Thyroid gland (tissue), 4 donors: ENCODE measurements around the gene KPNA1. TPM values are rescaled to one million over a fixed set of nuclear protein-coding genes. Genes with fewer than 3 reads are reported as not detected.
A peak's percentile ranks its signal among the peaks of the same experiment; 100 is the strongest.
"Not testable (repeated sequence)": the region's sequence is repeated elsewhere in the genome, so short reads cannot be mapped to it uniquely, and the experiment has no call there.

ENCODE experiments used
- DNase-seq, 2 donors: peaks; one replicate each; pipeline ENCODE4 v3.0.0-alpha.2; 2019
- H3K27ac ChIP-seq, 3 donors: fragments of 200-600 bp; sonication (generic); 1 replicate in 2 of 3; 2 replicates in 1 of 3; pipeline ENCODE4 v1.5.1; 2016 to 2019; ENCODE audit warnings: mild to moderate bottlenecking in 1 of 3, moderate library complexity in 1 of 3
- H3K27me3 ChIP-seq: fragments of 200-600 bp; sonication (generic); one replicate; pipeline ENCODE4 v1.5.1; 2019
- H3K36me3 ChIP-seq, 2 donors: fragments of 200-600 bp; sonication (generic); one replicate each; pipeline ENCODE4 v1.5.1; 2016 to 2019
- H3K4me1 ChIP-seq, 2 donors: fragments of 200-600 bp; sonication (generic); one replicate each; pipeline ENCODE4 v1.5.1; 2017 to 2019
- H3K4me3 ChIP-seq, 3 donors: fragments of 200-600 bp; sonication (generic); replicated peaks in 1 of 3; 1 replicate in 2 of 3; 2 replicates in 1 of 3; pipeline ENCODE4 v1.5.1; 2016; ENCODE audit warnings: mild to moderate bottlenecking in 1 of 3
- H3K9me3 ChIP-seq: fragments of 200-600 bp; sonication (generic); one replicate; pipeline ENCODE4 v1.5.1; 2017
- CTCF ChIP-seq, 6 experiments: fragments of 200-600 bp in 3 of 6; fragments of 450-650 bp in 3 of 6; sonication (generic) in 3 of 6; IDR thresholded peaks; one replicate each; pipeline ENCODE4 v1.5.1; 2016 to 2019; ENCODE audit warnings: antibody characterized with exemption in 6 of 6, mild to moderate bottlenecking in 2 of 6, inconsistent platforms in 1 of 6, moderate library complexity in 1 of 6
- POLR2A ChIP-seq, 2 donors: fragments of 450-650 bp; IDR thresholded peaks; one replicate each; pipeline ENCODE4 v1.6.1; 2017; ENCODE audit warnings: antibody characterized with exemption in 2 of 2, mild to moderate bottlenecking in 2 of 2, moderate library complexity in 1 of 2
- WGBS, 2 donors: methylation state at CpG; one replicate each; pipeline ENCODE4 v1.1.5; 2017; 5-methylcytosine and 5-hydroxymethylcytosine counted together
- intact Hi-C: fragments of 100-400 bp; cut with DNase I; formaldehyde crosslinking; loops from one replicate; pipeline ENCODE4 v1.15.1; 2023
- total RNA-seq, 4 donors: library from RNA; depleted of rRNA; stranded (reverse); fragments of >200 nt; gene quantifications; one replicate each; pipeline ENCODE4 v1.2.3, GENCODE V29; 2016

KPNA1 gene
- total RNA-seq, 4 donors from 2014 or later: 33.8 to 61.8 (median 40.9) TPM

- peaks cover 8 to 23% of the 10 kb centered on the region in 2 donors for H3K4me1 ChIP-seq
- H3K9me3 ChIP-seq: no peaks in the 10 kb centered on the region
- H3K27me3 ChIP-seq: no peaks in the 10 kb centered on the region
- no peak for TF ChIP-seq POLR2A (IDR thresholded peaks at IDR 0.05)
- TF ChIP-seq CTCF (IDR thresholded peaks at IDR 0.05): no peak
- H3K36me3 ChIP-seq: no peaks in the 10 kb centered on the region
- DNase-seq: peak in 1 of 2 donors; percentile 5
- WGBS, 2 donors: 43 to 44% methylated on average over 19 of the region's 19 CpGs
- peak overlapping the region in 1 of 3 donors; percentile 85 for H3K27ac ChIP-seq
- H3K4me3 ChIP-seq: peak overlapping the region in 2 of 3 donors; percentile 61 to 99
- intact Hi-C loops: no loop called here
Measured at GRCh38 chr3:122515020-122515468, 305 bp upstream of the KPNA1 start.

- peak overlapping the region; percentile 61 to 99 (median 88) for H3K4me3 ChIP-seq
- peaks cover 8 to 23% of the 10 kb centered on the region in 2 donors for H3K4me1 ChIP-seq
- TF ChIP-seq CTCF (IDR thresholded peaks at IDR 0.05): no peak
- no peak for TF ChIP-seq POLR2A (IDR thresholded peaks at IDR 0.05)
- intact Hi-C loops: no loop called here
- DNase-seq: no peak
- no peaks in the 10 kb centered on the region for H3K27me3 ChIP-seq
- 11 to 12% methylated on average over 19 of the region's 19 CpGs for WGBS, 2 donors
- H3K36me3 ChIP-seq: no peaks in the 10 kb centered on the region
- H3K27ac ChIP-seq: peak overlapping the region; percentile 85 to 97 (median 89)
- no peaks in the 10 kb centered on the region for H3K9me3 ChIP-seq
Measured at GRCh38 chr3:122513386-122514122, 1.2 kb downstream of the KPNA1 start.

- 90% methylated on average over 15 of the region's 15 CpGs for WGBS, 2 donors
- intact Hi-C loops: no loop called here
- no peaks in the 10 kb centered on the region for H3K27me3 ChIP-seq
- no peak for TF ChIP-seq POLR2A (IDR thresholded peaks at IDR 0.05)
- TF ChIP-seq CTCF (IDR thresholded peaks at IDR 0.05): no peak
- H3K4me1 ChIP-seq: peaks cover 8 to 23% of the 10 kb centered on the region in 2 donors
- no peak overlapping the region for H3K27ac ChIP-seq
- H3K9me3 ChIP-seq: no peaks in the 10 kb centered on the region
- DNase-seq: no peak
- no peak overlapping the region for H3K4me3 ChIP-seq
- no peaks in the 10 kb centered on the region for H3K36me3 ChIP-seq
Measured at GRCh38 chr3:122512284-122512683, 2.5 kb downstream of the KPNA1 start.

- Histone ChIP-seq H3K36me3 (no peaks in the 10 kb centered on the region), H3K9me3 (no peaks in the 10 kb centered on the region), H3K27ac (no peak overlapping the region), H3K4me3 (no peak overlapping the region), H3K4me1 (peaks cover 8 to 23% of the 10 kb centered on the region in 2 donors), H3K27me3 (no peaks in the 10 kb centered on the region)
- intact Hi-C loops: no loop called here
- DNase-seq: no peak
- TF ChIP-seq CTCF (IDR thresholded peaks at IDR 0.05): no peak
- no peak for TF ChIP-seq POLR2A (IDR thresholded peaks at IDR 0.05)
- 86 to 88% methylated on average over 8 of the region's 8 CpGs for WGBS, 2 donors
Measured at GRCh38 chr3:122510878-122511535, 3.7 kb downstream of the KPNA1 start.

- H3K27me3 ChIP-seq, H3K9me3 ChIP-seq, intact Hi-C loops, H3K27ac ChIP-seq, DNase-seq, H3K4me3 ChIP-seq, H3K36me3 ChIP-seq: not testable (repeated sequence)
- peaks cover 8 to 23% of the 10 kb centered on the region in 2 donors for H3K4me1 ChIP-seq
- 85 to 86% methylated on average over 9 of the region's 9 CpGs for WGBS, 2 donors
Measured at GRCh38 chr3:122508944-122509343, 5.8 kb downstream of the KPNA1 start.
